A549 treated with CORT108297 at 1 μM for 4 hours (cell line): Measurements from ENCODE around the gene CPT1B. TPM values are rescaled to one million over a fixed set of nuclear protein-coding genes. Genes with fewer than 3 reads are reported as not detected.

ENCODE experiments used
- total RNA-seq: library from RNA; stranded (reverse); fragments of 200-300 nt; extraction: Qiagen RNA extraction; gene quantifications from 5 replicates; pipeline ENCODE4 v1.2.3, GENCODE V29; 2022

The CPT1B gene
- 9.9 to 17.7 TPM (median 15.5 TPM) in 5 replicates for total RNA-seq

GRCh38 chr22:50577987-50578775 is at the start of gene CPT1B:
Gene CPT1B, minus strand, starts transcription at chr22:50578427. Its CDS starts 512 bp downstream, at chr22:50577915.

GRCh38 chr22:50600538-50600937 is 22.3 kb upstream of the CPT1B start, which contains the start of gene MAPK8IP2:
Gene MAPK8IP2, plus strand, starts transcription at chr22:50600793. Its CDS starts 26 bp downstream, at chr22:50600819.

GRCh38 chr22:50582493-50583293 is 4.5 kb upstream of the CPT1B start, which contains the start of gene CHKB:
Gene CHKB, minus strand, starts transcription at chr22:50582849. Its CDS starts 68 bp downstream, at chr22:50582781.

GRCh38 chr22:50562523-50563412 is 15.5 kb downstream of the CPT1B start, which contains the start of gene SYCE3:
Gene SYCE3, minus strand, starts transcription at chr22:50562919. Its CDS starts 6,514 bp downstream, at chr22:50556405.

GRCh38 chr22:50545522-50546325 is 32.5 kb downstream of the CPT1B start, which contains the start of gene KLHDC7B:
Gene KLHDC7B, plus strand, starts transcription at chr22:50545899. Its CDS starts 345 bp downstream, at chr22:50546244.

GRCh38 chr22:50529897-50530579 is 48.2 kb downstream of the CPT1B start, which contains the start of gene TYMP:
Gene TYMP, minus strand, starts transcription at chr22:50530012. Its CDS starts 303 bp downstream, at chr22:50529709.

GRCh38 chr22:50525104-50525857 is 52.9 kb downstream of the CPT1B start, which contains the start of gene SCO2:
Gene SCO2, minus strand, starts transcription at chr22:50525598. Its CDS starts 1,187 bp downstream, at chr22:50524411.

Other genes with a start within 250 kb of the CPT1B start
- 10.0 to 16.3 TPM (median 13.7 TPM) in 5 replicates for gene PPP6R2, start 235.1 kb downstream of the CPT1B start, total RNA-seq
- 16.9 to 28.6 TPM (median 27.1 TPM) in 5 replicates for gene SBF1, start 103.4 kb downstream of the CPT1B start, total RNA-seq
- gene ADM2, start 96.9 kb downstream of the CPT1B start, total RNA-seq, result 0.38 to 0.83 TPM (median 0.64 TPM) in 5 replicates
- gene MIOX, start 91.6 kb downstream of the CPT1B start, total RNA-seq, result 0.12 TPM in 1 of 5 replicates, not detected in the others
- 30.7 to 56.5 TPM (median 52.0 TPM) in 5 replicates for gene LMF2, start 70.7 kb downstream of the CPT1B start, total RNA-seq
- gene NCAPH2, start 70.2 kb downstream of the CPT1B start, total RNA-seq, result 33.1 to 39.8 TPM (median 37.6 TPM) in 5 replicates
- 2.7 to 9.9 TPM (median 5.5 TPM) in 5 replicates for gene SCO2, start 52.8 kb downstream of the CPT1B start, total RNA-seq
- gene TYMP, start 48.4 kb downstream of the CPT1B start, total RNA-seq, result 11.8 to 22.2 TPM (median 19.6 TPM) in 5 replicates
- gene KLHDC7B, start 32.5 kb downstream of the CPT1B start, total RNA-seq, result 0.02 to 0.03 TPM (median 0.03 TPM) in 4 of 5 replicates, not detected in the other
- gene SYCE3, start 15.5 kb downstream of the CPT1B start, total RNA-seq, result 0.23 to 0.34 TPM (median 0.30 TPM) in 3 of 5 replicates, not detected in the others
- 15.1 to 22.6 TPM (median 21.0 TPM) in 5 replicates for gene CHKB, start 4.4 kb upstream of the CPT1B start, total RNA-seq
- 2.7 to 4.3 TPM (median 4.0 TPM) in 5 replicates for gene MAPK8IP2, start 22.4 kb upstream of the CPT1B start, total RNA-seq
- 18.8 to 26.8 TPM (median 24.2 TPM) in 5 replicates for gene ARSA, start 49.7 kb upstream of the CPT1B start, total RNA-seq
- 3.0 to 5.7 TPM (median 4.6 TPM) in 5 replicates for gene SHANK3, start 94.4 kb upstream of the CPT1B start, total RNA-seq
- gene ACR, start 159.8 kb upstream of the CPT1B start, total RNA-seq, result 0.07 to 0.25 TPM (median 0.17 TPM) in 4 of 5 replicates, not detected in the other
- gene RABL2B, start 205.2 kb upstream of the CPT1B start, total RNA-seq, result 18.5 to 21.9 TPM (median 21.1 TPM) in 5 replicates